Esophagus squamous epithelium (tissue), 5 donors: ENCODE measurements around the gene LRP1. TPM values are rescaled to one million over a fixed set of nuclear protein-coding genes. Genes with fewer than 3 reads are reported as not detected.

Experiments used
- DNase-seq: peaks from one replicate; lab custom pipeline; 2025; lab: John Stamatoyannopoulos, UW
- H3K27ac ChIP-seq, 4 donors: fragments of 200-600 bp; sonication (generic); one replicate each; pipeline ENCODE4 v1.5.1; 2016 to 2019; ENCODE audit warnings: mild to moderate bottlenecking in 1 of 4
- H3K27me3 ChIP-seq, 4 donors: fragments of 200-600 bp; sonication (generic); 1 replicate in 3 of 4; 2 replicates in 1 of 4; pipeline versions ENCODE4 v1.5.1 to v1.6.0; 2017 to 2021; ENCODE audit warnings: antibody characterized with exemption in 1 of 4
- H3K36me3 ChIP-seq, 3 donors: fragments of 200-600 bp; sonication (generic); one replicate each; pipeline ENCODE4 v1.5.1; 2016 to 2019
- H3K4me1 ChIP-seq, 3 donors: fragments of 200-600 bp; sonication (generic); one replicate each; pipeline ENCODE4 v1.5.1; 2017 to 2019
- H3K4me3 ChIP-seq, 4 donors: fragments of 200-600 bp; sonication (generic); 1 replicate in 3 of 4; 2 replicates in 1 of 4; pipeline ENCODE4 v1.5.1; 2016 to 2019; ENCODE audit warnings: mild to moderate bottlenecking in 2 of 4, moderate library complexity in 1 of 4
- H3K9me3 ChIP-seq, 3 donors: fragments of 200-600 bp; sonication (generic); one replicate each; pipeline ENCODE4 v1.5.1; 2016 to 2019
- POLR2A ChIP-seq, 4 donors: fragments of 450-650 bp; IDR thresholded peaks; one replicate each; pipeline ENCODE4 v1.6.1; 2017; ENCODE audit warnings: antibody characterized with exemption in 4 of 4, mild to moderate bottlenecking in 4 of 4, moderate library complexity in 3 of 4
- WGBS, 2 donors: methylation state at CpG; one replicate each; pipeline ENCODE4 v1.1.5; 2018; 5-methylcytosine and 5-hydroxymethylcytosine counted together
- intact Hi-C: fragments of 100-400 bp; cut with DNase I; formaldehyde crosslinking; loops from one replicate; pipeline ENCODE4 v1.15.0; 2022
- total RNA-seq, 4 donors: library from RNA; depleted of rRNA; stranded (reverse); fragments of >200 nt; gene quantifications; one replicate each; pipeline ENCODE4 v1.1.0, GENCODE V29; 2016
- TF ChIP-seq, protein P1 (sequence below), 6 experiments: fragments of 450-650 bp in 4 of 6; fragments of 200-600 bp in 2 of 6; sonication (generic) in 2 of 6; IDR thresholded peaks; one replicate each; pipeline ENCODE4 v1.5.1; 2016 to 2019; ENCODE audit warnings: antibody characterized with exemption in 6 of 6, mild to moderate bottlenecking in 4 of 6, moderate library complexity in 4 of 6
- donor health status: DM: yes; HTN: yes; CAD: no.

The LRP1 gene
- total RNA-seq, 4 donors from 2014 or later: 60.8 to 147 (median 81.9) TPM

DNA sequence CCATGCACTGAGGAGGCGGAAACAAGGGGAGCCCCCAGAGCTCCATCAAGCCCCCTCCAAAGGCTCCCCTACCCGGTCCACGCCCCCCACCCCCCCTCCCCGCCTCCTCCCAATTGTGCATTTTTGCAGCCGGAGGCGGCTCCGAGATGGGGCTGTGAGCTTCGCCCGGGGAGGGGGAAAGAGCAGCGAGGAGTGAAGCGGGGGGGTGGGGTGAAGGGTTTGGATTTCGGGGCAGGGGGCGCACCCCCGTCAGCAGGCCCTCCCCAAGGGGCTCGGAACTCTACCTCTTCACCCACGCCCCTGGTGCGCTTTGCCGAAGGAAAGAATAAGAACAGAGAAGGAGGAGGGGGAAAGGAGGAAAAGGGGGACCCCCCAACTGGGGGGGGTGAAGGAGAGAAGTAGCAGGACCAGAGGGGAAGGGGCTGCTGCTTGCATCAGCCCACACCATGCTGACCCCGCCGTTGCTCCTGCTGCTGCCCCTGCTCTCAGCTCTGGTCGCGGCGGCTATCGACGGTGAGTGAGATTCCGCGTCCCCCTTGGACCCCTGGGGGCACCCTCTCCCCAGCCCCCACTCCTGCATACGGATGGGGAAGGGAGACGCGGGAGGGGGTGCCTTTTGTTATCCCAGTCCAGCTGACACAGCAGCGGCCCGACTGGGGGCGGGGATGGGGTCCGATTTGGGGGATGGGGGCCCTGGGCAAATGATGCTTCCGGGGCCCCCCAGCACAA, 400 bp downstream of the LRP1 start:
- H3K36me3 ChIP-seq: no peaks in the 10 kb centered on the region
- intact Hi-C loops: no loop called here
- TF ChIP-seq, protein P1, sequence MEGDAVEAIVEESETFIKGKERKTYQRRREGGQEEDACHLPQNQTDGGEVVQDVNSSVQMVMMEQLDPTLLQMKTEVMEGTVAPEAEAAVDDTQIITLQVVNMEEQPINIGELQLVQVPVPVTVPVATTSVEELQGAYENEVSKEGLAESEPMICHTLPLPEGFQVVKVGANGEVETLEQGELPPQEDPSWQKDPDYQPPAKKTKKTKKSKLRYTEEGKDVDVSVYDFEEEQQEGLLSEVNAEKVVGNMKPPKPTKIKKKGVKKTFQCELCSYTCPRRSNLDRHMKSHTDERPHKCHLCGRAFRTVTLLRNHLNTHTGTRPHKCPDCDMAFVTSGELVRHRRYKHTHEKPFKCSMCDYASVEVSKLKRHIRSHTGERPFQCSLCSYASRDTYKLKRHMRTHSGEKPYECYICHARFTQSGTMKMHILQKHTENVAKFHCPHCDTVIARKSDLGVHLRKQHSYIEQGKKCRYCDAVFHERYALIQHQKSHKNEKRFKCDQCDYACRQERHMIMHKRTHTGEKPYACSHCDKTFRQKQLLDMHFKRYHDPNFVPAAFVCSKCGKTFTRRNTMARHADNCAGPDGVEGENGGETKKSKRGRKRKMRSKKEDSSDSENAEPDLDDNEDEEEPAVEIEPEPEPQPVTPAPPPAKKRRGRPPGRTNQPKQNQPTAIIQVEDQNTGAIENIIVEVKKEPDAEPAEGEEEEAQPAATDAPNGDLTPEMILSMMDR (IDR thresholded peaks at IDR 0.05): no peak
- no peak for TF ChIP-seq POLR2A (IDR thresholded peaks at IDR 0.05)
- WGBS, 2 donors: 0 to 7% methylated on average over 10 of the region's 35 CpGs
- peak overlapping the region; percentile 69 to 87 (median 76) for H3K4me3 ChIP-seq
- H3K9me3 ChIP-seq: no peaks in the 10 kb centered on the region
- DNase-seq: no peak
- peak overlapping the region; percentile 97 to 100 (median 98) for H3K27ac ChIP-seq
- peaks cover 42 to 79% (median 52%) of the 10 kb centered on the region in 3 donors for H3K4me1 ChIP-seq
- H3K27me3 ChIP-seq: peaks cover 0 to 13% (median 0%) of the 10 kb centered on the region in 4 donors

DNA sequence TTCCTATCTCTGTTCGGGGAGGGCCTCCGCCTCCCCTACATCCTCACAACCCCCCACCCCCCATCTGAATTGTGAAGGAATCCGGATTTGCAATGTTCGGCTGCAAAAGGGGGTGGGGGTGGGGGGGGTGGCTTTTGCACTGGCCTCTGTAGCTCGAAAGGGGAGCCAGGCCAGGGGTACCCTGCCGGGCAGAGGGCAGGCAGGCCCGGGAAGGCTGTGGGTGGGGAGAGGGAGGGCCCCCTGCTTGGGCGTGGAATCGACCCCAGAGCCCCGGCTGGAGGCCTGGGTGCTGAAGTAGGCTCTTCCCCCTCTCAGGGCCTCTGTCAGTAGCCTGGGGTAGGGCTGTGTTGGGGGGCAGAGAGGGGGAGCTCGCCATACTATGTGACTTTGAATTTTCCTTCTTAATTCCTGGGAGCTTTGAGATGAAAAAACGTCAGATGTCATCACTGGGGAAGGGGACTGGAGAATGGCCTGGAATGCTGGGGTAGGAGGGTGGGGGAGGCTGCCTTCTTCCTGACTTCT, 1.1 kb downstream of the LRP1 start:
- Histone ChIP-seq H3K9me3 (no peaks in the 10 kb centered on the region), H3K27ac (peak overlapping the region; percentile 97 to 100 (median 98)), H3K4me1 (peaks cover 47 to 85% (median 57%) of the 10 kb centered on the region in 3 donors), H3K27me3 (peaks cover 0 to 13% (median 0%) of the 10 kb centered on the region in 4 donors), H3K36me3 (peaks cover 0 to 2% (median 0%) of the 10 kb centered on the region in 3 donors), H3K4me3 (peak overlapping the region; percentile 69 to 87 (median 76))
- intact Hi-C loops: no loop called here
- TF ChIP-seq, protein P1 (IDR thresholded peaks at IDR 0.05): no peak
- no peak for DNase-seq
- 9 to 11% methylated on average over 4 to 6 of the region's 12 CpGs for WGBS, 2 donors

DNA sequence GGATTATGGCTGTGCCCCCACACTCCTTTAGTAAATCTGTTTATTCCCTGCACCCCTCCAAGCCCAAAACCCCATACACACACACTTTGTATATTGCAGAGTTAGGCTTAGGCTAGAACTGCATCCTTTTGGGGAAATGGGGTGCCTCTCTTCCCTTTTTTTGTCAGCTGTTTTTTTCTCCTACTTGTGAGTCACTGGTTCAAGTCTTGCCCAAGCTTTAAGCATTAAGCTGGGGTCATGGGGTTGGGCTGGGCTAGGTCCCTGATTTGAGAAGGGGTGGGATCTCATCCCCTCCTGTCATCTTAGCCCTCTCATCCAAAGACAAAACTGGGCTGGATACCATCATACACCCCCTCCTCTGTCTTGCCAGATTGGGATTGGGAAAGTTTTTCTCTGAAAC, 1.6 kb downstream of the LRP1 start:
- Histone ChIP-seq H3K4me1 (peaks cover 52 to 87% (median 57%) of the 10 kb centered on the region in 3 donors), H3K9me3 (no peaks in the 10 kb centered on the region), H3K27ac (peak overlapping the region; percentile 97 to 100 (median 98)), H3K36me3 (peaks cover 0 to 7% (median 0%) of the 10 kb centered on the region in 3 donors), H3K4me3 (peak overlapping the region; percentile 69 to 87 (median 76)), H3K27me3 (peaks cover 0 to 13% (median 0%) of the 10 kb centered on the region in 4 donors)
- TF ChIP-seq POLR2A (IDR thresholded peaks at IDR 0.05): no peak
- TF ChIP-seq, protein P1 (IDR thresholded peaks at IDR 0.05): no peak
- no peak for DNase-seq
- intact Hi-C loops: no loop called here

DNA sequence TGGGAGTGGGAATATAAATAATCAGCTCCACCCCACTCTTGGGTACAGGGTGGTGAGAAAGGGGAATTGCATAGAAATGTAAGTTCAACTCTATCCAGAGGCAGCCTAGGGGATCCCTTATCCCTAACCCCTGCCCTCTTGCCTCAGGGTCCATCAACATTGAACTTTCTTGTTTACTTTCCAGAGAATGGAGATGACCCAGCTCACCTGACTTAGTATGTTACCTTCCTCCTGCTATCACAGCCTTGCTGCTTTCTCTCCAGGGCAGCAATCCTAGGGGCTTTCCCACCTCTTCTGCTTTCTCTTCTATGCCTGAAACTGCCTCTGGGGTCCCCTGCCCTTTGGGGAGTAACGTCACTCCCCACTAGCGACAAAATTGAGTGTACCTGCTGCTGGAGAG, 2.7 kb downstream of the LRP1 start:
- Histone ChIP-seq H3K36me3 (peaks cover 0 to 17% (median 4%) of the 10 kb centered on the region in 3 donors), H3K4me1 (peaks cover 62 to 97% (median 65%) of the 10 kb centered on the region in 3 donors), H3K4me3 (peak overlapping the region in 3 of 4 donors; percentile 75 to 87 (median 78)), H3K9me3 (no peaks in the 10 kb centered on the region), H3K27ac (peak overlapping the region; percentile 97 to 100 (median 98)), H3K27me3 (peaks cover 0 to 13% (median 0%) of the 10 kb centered on the region in 4 donors)
- no peak for DNase-seq
- intact Hi-C loops: no loop called here
- TF ChIP-seq POLR2A (IDR thresholded peaks at IDR 0.05): no peak
- TF ChIP-seq, protein P1 (IDR thresholded peaks at IDR 0.05): no peak
- WGBS, 2 donors: 68 to 69% methylated on average over 2 of the region's 2 CpGs
